ENCODE data around the gene PIK3CG.

DNA sequence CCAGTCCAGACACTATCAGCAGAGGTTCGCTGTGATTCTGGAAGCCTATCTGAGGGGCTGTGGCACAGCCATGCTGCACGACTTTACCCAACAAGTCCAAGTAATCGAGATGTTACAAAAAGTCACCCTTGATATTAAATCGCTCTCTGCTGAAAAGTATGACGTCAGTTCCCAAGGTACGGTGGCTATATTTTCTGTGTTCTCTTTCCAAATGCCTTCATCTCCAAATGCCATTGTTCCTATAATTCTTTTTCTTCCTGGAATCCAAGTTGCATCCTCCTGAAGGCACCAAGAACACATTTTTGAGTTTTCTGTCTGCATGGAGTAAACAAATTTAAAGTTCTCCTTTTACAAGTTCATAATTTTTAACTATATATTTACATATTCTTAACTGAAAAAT, 7.7 kb downstream of the PIK3CG start:
- TF ChIP-seq, protein P1, sequence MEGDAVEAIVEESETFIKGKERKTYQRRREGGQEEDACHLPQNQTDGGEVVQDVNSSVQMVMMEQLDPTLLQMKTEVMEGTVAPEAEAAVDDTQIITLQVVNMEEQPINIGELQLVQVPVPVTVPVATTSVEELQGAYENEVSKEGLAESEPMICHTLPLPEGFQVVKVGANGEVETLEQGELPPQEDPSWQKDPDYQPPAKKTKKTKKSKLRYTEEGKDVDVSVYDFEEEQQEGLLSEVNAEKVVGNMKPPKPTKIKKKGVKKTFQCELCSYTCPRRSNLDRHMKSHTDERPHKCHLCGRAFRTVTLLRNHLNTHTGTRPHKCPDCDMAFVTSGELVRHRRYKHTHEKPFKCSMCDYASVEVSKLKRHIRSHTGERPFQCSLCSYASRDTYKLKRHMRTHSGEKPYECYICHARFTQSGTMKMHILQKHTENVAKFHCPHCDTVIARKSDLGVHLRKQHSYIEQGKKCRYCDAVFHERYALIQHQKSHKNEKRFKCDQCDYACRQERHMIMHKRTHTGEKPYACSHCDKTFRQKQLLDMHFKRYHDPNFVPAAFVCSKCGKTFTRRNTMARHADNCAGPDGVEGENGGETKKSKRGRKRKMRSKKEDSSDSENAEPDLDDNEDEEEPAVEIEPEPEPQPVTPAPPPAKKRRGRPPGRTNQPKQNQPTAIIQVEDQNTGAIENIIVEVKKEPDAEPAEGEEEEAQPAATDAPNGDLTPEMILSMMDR (IDR thresholded peaks at IDR 0.05), result no peak
- TF ChIP-seq POLR2A (IDR thresholded peaks at IDR 0.05), result no peak
